GM12873 (cell line): ENCODE measurements around the gene CD160.

Source experiments
- CTCF ChIP-seq: IDR thresholded peaks from 2 replicates; pipeline ENCODE4 v1.5.1; 2012; ENCODE audit warnings: low read depth, mild to moderate bottlenecking, moderate library complexity, low read length, control low read depth; ENCODE audit not compliant: insufficient read depth; ENCODE audit errors: missing control alignments

Gene CD160

GRCh38 chr1:145695821-145696629 lies 23.3 kb upstream of the CD160 start:
- TF ChIP-seq CTCF, result no peak

GRCh38 chr1:145696630-145696960 lies 22.7 kb upstream of the CD160 start:
- no peak for TF ChIP-seq CTCF

GRCh38 chr1:145701306-145701862 lies 17.9 kb upstream of the CD160 start:
- TF ChIP-seq CTCF, result no peak

GRCh38 chr1:145702052-145702451 lies 17.2 kb upstream of the CD160 start:
- TF ChIP-seq CTCF, result no peak

GRCh38 chr1:145702826-145703225 lies 16.5 kb upstream of the CD160 start:
- no peak for TF ChIP-seq CTCF

- TF ChIP-seq CTCF, result no peak
These were observed 13.7 kb upstream of the CD160 start for GRCh38 chr1:145705622-145706021.

GRCh38 chr1:145706086-145706664 lies 13.1 kb upstream of the CD160 start:
- TF ChIP-seq CTCF, result no peak
